ENCODE data around the gene GNG7.

DNA sequence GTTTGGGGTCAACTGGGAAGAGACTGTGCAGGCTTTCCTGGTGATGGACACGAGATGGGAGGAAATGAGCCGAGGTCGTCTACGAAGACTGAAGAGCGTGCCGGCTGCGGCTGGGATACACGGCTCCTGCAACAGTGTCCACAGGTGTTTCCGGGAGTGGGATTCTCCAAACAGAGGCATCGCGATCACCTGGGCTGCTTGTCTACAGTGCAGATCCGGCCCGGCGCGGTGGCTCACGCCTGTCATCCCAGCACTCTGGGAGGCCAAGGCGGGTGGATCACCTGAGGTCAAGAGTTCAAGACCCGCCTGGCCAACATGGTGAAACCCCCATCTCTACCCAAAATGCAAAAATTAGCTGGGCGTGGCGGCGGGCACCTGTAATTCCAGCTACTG is 48.9 kb upstream of the GNG7 start:
- TF ChIP-seq, protein P1, sequence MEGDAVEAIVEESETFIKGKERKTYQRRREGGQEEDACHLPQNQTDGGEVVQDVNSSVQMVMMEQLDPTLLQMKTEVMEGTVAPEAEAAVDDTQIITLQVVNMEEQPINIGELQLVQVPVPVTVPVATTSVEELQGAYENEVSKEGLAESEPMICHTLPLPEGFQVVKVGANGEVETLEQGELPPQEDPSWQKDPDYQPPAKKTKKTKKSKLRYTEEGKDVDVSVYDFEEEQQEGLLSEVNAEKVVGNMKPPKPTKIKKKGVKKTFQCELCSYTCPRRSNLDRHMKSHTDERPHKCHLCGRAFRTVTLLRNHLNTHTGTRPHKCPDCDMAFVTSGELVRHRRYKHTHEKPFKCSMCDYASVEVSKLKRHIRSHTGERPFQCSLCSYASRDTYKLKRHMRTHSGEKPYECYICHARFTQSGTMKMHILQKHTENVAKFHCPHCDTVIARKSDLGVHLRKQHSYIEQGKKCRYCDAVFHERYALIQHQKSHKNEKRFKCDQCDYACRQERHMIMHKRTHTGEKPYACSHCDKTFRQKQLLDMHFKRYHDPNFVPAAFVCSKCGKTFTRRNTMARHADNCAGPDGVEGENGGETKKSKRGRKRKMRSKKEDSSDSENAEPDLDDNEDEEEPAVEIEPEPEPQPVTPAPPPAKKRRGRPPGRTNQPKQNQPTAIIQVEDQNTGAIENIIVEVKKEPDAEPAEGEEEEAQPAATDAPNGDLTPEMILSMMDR (IDR thresholded peaks at IDR 0.05; ENCODE audit: low read depth, low read length, poor library complexity, severe bottlenecking), result no peak
- TF ChIP-seq EZH2phosphoT487 (IDR thresholded peaks at IDR 0.05; ENCODE audit: borderline replicate concordance, low read length), result no peak

Data from DOHH2 (cell line).